Germinal center (tissue), 1 donor: Measurements from ENCODE around the gene GPR107.
"Not testable (repeated sequence)": the region's sequence is repeated elsewhere in the genome, so short reads cannot be mapped to it uniquely, and the experiment has no call there.

Experiments
- DNase-seq: peaks from one replicate; pipeline ENCODE4 v3.0.0; 2012; ENCODE audit warnings: mixed read lengths, low spot score

GPR107 gene

DNA sequence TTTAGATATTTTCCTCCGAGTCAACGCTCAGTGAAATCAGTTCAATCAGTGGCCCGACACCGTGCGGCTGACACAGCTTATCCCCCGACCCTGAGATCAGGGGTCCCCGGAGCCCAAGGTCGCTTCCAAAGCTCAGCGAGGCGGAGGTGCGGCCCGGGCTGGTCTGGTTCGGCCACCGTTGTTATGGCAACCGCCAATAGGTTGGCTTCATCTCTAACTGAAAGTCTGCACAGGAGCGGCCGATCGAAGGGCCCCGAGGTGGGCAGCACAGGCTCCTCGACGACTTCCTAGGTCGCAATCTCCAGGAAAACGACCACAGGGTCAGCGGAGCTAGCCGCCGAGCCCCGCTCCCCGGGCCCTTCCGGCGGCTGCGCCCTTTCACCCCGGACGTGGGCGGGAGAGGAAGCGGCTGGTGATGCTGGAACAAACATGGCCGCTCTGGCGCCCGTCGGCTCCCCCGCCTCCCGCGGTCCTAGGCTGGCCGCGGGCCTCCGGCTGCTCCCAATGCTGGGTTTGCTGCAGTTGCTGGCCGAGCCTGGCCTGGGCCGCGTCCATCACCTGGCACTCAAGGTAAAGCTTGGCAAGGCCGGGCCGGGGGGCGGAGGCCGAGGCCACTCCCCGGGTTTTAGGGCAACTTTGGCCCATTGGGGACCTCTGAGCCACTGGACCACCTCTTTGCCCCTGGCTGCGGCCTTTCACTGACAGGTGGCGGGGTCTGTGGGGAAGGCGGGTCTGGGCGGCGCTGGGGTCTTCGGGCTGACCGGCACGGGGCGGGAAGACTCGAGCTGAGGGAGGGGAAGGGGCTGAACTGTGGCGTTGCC lies at the start of gene GPR107:
GPR107 (plus strand) TSS at position 403 of the 821 bp plus-strand sequence; CDS start at position 430, 27 bp downstream.
- DNase-seq: peak; percentile 88

DNA sequence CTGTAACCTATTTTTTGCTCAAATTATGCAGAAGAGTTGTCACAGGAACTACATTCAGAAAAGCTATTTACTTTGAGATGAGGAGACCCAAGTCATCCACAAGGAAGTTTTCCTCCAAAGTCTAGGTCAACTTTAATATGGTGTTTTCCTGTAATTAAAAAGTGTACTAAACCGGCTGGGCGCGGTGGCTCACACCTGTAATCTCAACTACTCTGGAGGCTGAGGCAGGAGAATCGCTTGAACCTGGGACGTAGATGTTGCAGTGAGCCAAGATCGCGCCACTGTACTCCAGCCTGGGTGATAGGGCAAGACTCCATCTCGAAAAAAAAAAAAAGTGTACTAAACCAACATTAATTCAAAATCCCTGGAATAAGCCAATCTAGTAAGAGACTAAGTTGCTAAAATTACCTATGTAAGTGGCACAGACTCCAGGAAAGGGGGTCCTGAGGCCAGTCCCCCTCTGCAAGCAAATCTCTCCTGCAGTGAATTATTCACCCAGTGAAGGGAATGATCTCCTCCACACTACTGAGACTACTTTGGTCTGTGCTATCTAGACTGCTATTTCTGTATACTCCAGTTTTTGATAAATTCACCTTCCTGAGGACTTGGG lies 49.7 kb upstream of the GPR107 start:
- DNase-seq: no peak

DNA sequence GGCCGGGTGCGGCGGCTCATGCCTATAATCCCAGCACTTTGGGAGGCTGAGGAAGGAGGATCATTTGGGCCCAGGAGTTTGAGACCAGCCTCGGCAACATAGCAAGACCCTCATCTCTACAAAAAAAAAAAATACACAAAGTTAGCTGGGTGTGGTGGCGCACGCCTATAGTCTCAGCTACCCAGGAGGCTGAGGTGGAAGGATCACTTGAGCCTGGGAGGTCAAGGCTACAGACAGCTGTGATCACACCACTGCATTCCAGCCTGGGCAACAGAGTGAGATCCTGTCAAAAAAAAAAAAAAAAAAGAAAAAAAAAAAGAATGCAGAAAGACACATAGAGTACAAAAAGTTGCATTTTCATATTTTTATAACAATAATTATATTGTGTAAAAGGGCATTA lies 46.8 kb upstream of the GPR107 start:
- not testable (repeated sequence) for DNase-seq

DNA sequence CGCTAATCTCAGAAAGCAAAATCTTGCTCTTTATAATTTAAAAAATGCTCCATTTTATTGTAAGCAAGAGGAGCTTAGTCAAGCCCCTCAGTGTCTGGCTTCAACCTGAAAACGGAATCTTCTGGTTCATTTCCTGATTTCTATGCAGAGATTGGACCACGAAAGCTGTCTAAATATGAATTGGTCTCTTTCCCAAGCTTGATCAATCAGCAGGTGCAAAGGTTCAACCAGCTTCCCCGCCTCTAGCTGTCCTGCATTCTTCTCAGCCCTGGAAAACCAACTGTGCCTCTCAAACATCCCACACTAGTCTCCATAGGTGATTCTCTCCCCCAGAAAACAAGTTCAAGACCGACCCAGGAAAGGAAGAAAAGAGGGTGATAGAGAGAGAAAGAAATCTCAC lies 45.2 kb upstream of the GPR107 start:
- DNase-seq: no peak

DNA sequence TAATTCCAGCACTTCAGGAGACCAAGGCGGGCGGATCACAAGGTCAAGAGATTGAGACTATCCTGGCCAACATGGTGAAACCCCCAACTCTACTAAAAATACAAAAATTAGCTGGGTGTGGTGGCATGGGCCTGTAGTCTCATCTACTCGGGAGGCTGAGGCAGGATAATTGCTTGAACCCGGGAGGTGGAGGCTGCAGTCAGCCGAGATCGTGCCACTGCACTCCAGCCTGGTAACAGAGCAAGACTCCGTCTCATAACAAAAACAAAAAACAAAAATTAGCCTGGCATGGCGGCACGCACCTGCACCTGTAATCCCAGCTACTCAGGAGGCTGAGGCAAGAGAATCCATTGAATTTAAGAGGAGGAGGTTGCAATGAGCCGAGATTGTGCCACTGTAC lies 44.2 kb upstream of the GPR107 start:
- not testable (repeated sequence) for DNase-seq

DNA sequence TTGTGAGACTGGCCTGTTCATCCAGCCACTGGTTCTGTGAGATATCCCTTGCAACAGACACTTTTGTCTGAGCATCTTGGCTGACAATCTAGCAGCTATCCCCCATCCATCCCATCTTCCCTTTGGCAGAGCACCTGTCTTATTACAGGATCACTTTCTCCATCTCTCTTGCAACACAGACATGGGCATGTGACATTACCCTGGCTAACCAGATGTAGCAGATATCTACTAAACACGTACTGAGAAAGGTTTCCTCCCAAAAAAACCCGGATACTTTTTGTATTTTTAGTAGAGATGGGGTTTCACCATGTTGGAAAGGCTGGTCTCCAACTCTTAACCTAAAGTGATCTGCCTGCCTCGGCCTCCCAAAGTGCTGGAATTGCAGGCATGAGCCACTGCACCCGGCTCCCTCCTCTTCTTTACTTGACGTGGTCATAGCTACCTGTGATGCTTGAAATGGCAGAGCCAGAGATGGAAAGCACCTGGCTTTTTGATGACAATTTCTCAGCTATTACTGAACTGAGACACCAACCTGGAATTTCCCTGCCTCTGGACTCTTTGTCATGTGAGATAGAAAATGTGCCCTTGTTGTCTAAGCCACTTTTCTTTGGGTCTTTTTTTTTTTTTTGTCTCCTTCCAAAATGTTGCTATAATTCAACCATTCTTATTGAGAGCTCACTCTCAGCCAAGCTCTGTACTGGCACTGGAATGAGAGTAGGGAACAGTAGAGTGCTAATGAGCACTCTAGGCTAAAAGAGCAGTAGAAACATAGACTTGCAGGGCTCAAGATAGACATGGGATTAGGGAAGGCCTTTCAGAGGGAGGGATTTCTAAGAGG lies 43.3 kb upstream of the GPR107 start:
- no peak for DNase-seq

DNA sequence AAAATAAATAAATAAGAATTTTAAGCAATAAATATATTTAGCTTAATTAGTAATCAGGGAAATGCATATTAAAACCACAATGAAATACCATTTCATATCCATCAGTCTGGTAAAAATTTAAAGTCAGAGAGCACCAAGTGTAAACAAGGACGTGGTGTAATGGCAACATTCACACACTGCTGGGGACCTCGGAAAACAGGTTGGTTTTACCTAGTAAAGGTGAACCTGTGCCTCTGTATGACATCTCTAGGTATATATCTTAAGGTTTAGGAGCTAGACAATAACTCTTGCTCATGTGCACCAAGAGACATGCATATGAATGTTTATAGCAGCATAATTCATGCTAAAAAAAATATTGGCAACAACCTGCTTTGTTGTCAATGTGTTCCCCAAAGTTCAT lies 40.4 kb upstream of the GPR107 start:
- DNase-seq: no peak

DNA sequence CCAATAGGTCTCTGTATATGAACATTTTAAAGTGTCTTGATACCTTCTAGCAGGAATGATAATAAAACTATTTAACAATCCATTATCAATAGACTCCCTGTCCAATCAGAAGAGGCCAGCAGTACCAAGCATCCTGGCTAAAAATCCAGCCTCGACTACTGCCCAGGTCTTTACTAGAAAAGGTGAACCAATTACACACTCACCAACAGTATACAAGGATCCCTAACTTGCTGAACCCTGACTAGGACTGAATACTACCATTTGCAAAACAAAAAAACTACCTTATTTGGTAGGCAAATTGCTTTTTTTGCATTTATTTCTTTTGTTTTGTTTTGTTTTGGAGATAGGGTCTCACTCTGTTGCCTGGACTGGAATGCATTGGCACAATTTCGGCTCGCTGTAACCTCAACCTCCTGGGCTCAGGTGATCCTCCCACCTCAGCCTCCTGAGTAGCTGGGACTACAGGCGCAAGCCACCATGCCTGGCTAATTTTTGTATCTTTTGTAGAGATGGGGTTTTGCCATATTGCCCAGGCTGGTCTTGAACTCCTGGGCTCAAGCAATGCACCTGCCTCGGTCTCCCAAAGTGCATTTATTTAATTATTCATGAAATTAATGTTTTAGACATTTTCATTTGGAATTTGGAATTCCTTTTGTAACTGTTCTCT lies 38.2 kb upstream of the GPR107 start:
- DNase-seq: no peak

DNA sequence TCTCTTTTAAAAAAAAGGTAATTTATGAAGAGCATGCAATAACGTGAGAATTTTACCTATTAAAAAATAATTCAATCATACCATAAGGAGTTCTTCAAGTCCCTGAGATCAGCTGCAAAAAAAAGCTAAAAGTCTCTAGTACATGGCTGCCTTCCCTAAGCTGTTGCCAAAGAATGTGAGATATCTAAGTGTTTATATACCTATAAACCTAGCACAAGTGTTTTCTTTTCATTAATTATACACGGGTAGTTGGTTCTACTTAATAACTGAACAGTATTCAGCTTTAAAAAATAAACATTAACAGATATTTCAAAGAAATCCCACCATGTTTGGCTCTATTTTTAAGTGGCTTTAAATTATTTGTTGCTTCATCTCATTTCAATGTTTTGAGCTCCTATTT lies 36.6 kb upstream of the GPR107 start:
- DNase-seq: no peak

DNA sequence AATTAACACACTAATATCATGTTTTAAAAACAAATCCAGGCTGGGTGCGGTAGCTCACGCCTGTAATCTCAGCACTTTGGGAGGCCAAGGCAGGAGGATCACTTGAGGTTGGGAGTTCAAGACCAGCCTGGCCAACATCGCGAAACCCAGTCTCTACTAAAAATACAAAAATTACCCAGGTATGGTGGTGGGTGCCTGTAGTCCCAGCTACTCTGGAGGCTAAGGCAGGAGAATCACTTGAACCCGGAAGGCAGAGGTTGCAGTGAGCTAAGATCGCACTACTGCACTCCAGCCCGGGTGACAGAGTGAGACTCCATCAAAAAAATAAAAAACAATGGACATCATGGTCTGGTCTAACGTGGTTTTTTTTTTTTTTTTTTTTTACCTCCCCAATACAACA lies 36.2 kb upstream of the GPR107 start:
- DNase-seq: not testable (repeated sequence)

DNA sequence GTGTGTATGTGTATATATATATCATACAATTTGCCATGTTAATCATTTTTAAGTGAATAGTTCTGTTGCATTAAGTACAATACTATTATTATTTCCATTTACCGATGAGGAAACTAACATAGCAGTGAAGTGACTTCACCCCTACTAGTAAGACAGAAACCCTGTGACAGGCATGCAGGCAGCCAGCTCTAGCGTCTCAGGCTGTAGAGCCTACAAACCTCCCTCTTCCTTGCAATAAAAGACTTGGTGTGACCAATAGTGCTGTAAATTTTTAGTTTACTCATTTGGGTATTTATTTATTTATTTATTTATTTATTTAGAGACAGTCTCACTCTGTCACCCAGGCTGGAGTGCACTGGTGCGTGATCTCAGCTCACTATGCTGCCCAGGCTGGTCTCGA lies 35.4 kb upstream of the GPR107 start:
- DNase-seq: no peak

DNA sequence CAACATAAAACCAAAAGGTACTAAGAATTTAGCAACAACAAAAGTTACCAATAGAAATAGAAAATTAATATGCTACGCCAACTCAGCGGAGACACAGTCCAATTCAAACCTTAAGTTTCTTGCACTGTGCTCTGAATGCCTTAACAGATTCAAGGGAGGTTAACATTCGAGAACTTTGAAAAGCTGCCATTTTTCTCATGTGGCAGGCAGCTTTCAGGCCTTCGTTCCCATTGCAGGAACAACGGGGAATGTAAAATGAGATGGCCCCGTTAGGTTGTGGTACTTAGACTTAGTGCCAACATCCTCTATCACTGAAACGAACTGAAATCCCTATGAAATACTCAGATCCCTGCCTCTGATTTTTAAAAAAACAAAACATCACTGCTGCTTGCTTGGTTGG lies 33.1 kb upstream of the GPR107 start:
- DNase-seq: no peak

DNA sequence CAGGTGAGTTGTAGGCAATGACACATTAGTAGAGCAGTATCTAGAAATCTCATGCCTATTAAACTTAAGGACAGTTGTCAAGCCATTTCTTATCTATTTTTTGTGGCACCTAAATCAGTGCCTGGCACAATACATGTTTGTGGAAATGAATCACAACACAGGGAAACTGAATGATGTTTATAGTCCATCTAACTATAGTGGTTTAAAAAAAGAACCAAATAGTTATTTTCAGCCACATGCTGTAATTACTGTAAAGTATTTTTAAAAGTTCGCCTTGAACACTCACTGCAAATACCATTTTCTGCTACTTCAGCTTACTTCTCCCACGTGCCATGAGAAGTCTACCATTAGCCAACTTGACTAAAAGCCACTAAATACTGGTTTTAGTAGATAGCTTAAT lies 32.6 kb upstream of the GPR107 start:
- no peak for DNase-seq

DNA sequence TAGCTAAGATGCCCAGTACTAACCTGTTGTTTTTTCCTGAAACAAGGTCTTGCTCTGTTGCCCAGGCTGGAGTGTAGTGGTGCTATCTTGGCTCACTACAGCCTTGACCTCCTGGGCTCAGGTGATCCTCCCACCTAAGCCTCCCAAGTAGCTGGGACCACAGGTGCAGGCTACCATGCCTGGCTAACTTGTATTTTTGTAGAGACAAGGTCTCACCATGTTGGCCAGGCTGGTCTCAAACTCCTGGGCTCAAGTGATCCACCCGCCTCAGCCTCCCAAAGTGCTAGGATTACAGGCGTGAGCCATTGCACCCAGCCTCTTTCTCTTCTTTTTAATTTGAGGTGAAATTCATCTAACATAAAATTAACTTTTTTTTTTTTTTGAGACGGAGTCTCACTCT lies 31.9 kb upstream of the GPR107 start:
- not testable (repeated sequence) for DNase-seq

DNA sequence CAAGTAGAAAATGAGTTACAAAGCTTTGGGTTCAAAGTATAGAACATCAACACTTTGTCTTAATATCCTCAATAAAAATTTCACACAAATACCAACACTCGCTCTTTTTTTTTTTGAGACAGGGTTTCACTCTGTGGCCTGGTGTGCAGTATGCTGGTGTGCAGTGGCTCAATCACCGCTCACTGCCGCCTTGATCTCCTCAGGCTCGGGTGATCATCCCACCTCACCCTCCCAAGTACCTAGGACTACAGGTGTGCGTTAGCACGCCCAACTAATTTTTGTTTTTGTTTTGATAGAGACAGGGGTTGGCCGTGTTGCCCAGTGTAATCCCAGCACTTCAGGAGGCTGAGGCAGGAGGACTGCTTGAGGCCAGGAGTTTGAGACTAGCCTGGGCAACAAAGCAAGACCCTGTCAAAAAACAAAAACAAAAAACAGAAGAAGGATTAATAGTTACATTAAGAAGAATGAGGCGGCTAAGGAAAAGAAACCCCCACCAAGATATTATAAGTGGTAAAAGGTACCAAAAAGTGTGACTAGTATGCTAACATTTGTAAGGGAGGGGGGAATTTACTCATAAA lies 31.1 kb upstream of the GPR107 start:
- DNase-seq: no peak

DNA sequence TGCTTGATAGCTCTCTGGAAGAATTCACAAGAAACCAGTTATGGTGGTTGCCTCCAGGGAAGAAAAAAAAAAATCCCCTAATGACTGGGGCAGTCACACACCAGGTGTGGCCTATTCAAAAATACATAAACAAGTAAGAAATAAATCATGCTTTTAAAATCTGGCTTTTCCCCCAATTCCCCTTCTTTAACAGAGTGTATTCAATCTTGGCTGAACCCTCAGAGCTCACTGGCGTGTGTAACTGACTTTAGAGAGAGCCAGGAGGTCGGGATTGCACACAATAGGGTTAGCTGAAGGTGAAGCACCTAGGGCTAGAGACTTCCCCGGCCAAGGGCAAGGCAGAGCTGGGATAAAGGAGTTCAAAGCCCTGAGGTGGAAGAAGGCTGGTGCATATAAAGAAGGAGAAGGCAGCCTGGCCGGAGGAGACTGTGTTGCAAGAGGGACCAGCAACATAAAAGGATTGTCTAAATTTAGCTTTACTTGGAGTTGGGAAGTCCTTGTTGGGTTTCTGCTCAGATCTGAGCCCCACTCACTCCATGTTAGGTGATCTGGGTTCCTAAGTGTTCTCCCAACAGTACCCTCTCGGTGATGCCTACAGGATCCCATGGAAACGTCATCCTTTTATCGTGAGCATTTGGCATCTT lies 30.4 kb upstream of the GPR107 start:
- peak; percentile 29 for DNase-seq

DNA sequence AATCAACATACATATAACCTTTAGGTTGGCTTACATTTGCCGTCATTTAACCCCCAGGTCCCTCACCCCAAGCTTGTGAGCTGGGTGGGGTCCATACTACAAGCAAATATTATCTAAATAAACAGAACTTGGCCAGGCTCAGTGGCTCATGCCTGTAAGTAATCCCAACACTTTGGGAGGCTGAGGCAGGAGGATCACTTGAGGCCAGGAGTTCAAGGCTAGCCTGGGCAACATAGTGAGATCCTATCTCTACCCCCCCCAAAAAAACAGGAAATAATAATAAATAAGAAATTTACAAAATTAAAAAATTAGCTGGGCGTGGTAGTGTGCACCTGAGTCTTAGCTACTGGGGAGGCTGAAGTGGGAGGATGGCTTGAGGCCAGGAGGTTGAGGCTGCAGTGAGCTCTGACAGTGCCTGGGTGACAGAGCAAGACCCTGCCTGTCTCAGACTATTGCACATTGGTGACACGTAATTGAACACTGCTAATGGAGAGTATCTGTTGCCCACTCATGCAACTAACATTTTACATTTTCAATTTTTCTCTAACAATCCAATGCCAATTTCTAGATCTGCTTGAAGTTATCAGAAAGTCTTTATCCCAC lies 29.6 kb upstream of the GPR107 start:
- no peak for DNase-seq

DNA sequence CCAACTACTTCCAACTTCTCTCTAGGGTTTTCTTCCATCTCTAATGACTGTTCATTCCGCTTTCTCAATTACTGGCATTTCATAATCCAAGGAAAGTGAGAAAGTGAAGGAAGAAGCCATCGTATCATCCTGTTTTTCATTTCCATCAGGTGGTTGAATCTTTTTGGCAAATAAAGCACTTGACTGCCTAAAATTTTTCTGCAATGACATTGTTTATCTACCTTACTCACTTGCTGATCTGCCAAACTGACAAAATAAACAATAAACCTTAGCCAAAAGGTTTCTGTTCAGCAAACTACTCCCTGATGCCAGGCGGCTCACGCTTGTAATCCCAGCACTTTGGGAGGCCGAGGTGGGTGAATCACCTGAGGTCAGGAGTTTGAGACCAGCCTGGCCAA lies 29.1 kb upstream of the GPR107 start:
- no peak for DNase-seq

DNA sequence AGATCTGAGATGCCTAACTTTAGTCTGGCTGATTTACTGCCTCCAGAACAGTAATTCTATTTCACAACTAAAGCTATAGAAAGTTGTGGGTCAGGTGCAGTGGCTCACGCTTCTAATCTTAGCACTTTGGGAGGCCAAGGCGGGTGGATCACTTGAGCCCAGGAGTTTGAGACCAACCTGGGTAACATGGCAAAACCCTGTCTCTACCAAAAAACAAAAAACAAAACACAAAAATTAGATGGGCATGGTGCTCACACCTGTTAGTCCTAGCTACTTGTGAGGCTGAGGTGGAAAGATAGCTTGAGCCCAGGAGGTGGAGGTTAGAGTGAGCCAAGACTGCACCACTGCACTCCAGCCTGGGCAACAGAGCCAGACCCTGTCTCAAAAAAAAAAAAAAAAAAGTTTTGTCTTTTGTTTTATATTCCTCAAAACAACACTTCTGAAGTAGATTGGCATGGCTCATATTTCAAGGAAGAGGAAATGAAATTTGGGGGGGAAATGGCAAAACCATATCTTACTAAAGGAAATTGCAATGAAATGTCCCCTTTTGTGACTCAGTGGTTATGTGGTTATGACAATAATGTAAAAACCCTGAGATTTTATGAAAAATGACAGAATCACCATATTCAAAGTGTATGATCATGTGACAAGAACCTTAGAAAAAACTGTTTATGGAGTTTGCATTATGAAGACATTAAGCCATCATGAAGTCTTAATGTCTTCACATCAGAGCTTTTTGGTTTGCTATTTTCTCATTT lies 26.9 kb upstream of the GPR107 start:
- no peak for DNase-seq
